HCT116 (cell line): ENCODE results near the gene LELP1. TPM values are rescaled to one million over a fixed set of nuclear protein-coding genes. Genes with fewer than 3 reads are reported as not detected.

Source experiments
- ATAC-seq: fragments of 200-7000 bp; cut with Tn5 transposase; 2 replicates; pipeline ENCODE4 v1.9.1; 2020; ENCODE audit warnings: mild to moderate bottlenecking, moderate library complexity
- Bru-seq: library from RNA; stranded (reverse); fragments of 400-500 nt; gene quantifications from one replicate; lab custom pipeline; 2021; lab: Mats Ljungman, UMichigan
- BruChase-seq, 2 experiments: library from RNA; stranded (reverse); fragments of 400-500 nt; gene quantifications; one replicate each; lab custom pipeline; 2021; lab: Mats Ljungman, UMichigan
- BruUV-seq: library from RNA; stranded (reverse); fragments of 400-500 nt; replicated peaks from 2 replicates; lab custom pipeline; 2021; lab: Mats Ljungman, UMichigan
- CTCF ChIA-PET: fragments of 300-600 bp; sonication (Branson Sonifier 250); formaldehyde crosslinking; loops from one replicate; lab custom pipeline; 2021; ENCODE audit warnings: antibody characterized with exemption; lab: Charles Lee
- POLR2A ChIA-PET: fragments of 300-600, 350-600 bp; sonication (Branson Sonifier 250); formaldehyde crosslinking; loops from one replicate; lab custom pipeline; 2021; ENCODE audit warnings: antibody characterized with exemption; lab: Charles Lee
- RAD21 ChIA-PET, 2 experiments: fragments of 300-600 bp; sonication (Branson Sonifier 250); formaldehyde crosslinking; loops; one replicate each; lab custom pipeline; 2023; ENCODE audit warnings: low total read pairs in 2 of 2; ENCODE audit not compliant: uncharacterized antibody in 2 of 2, unreplicated experiment in 2 of 2, low non-redundant PET in 1 of 2; lab: Charles Lee
- DNase-seq: peaks from one replicate; pipeline ENCODE4 v3.0.0-alpha.2; 2010; ENCODE audit warnings: low read depth, low spot score
- H2AFZ ChIP-seq: fragments of 200-600 bp; shearing (Covaris generic), sonication (generic); 2 replicates; pipeline ENCODE4 v1.6.1; 2017; ENCODE audit warnings: low read depth, mixed run types, mixed read lengths, antibody characterized with exemption, low read length; ENCODE audit not compliant: poor library complexity, severe bottlenecking
- H3K27ac ChIP-seq: 2 replicates; pipeline ENCODE4 v1.5.1; 2012; ENCODE audit warnings: low read depth, low read length
- H3K27me3 ChIP-seq: fragments of 200-600 bp; sonication (generic); 2 replicates; pipeline ENCODE4 v1.6.1; 2016; ENCODE audit warnings: mixed run types, low read length, mixed read lengths; ENCODE audit not compliant: insufficient read depth
- H3K36me3 ChIP-seq, 2 experiments: fragments of 200-500 bp in 1 of 2; fragments of 200-600 bp in 1 of 2; sonication (Bioruptor generic) in 1 of 2; sonication (generic) in 1 of 2; 2 replicates each; pipeline versions ENCODE4 v1.5.1 to v1.6.1; 2014 to 2016; ENCODE audit warnings: low read length in 2 of 2, inconsistent platforms in 1 of 2, mixed read lengths in 1 of 2, mixed run types in 1 of 2; ENCODE audit not compliant: insufficient read depth in 2 of 2, control insufficient read depth in 1 of 2
- H3K4me1 ChIP-seq, 2 experiments: fragments of 200-600 bp in 1 of 2; sonication (generic) in 1 of 2; 2 replicates each; pipeline versions ENCODE4 v1.5.1 to v1.6.1; 2012 to 2017; ENCODE audit warnings: low read length in 2 of 2, inconsistent platforms in 1 of 2, mild to moderate bottlenecking in 1 of 2, mixed read lengths in 1 of 2, mixed run types in 1 of 2, moderate library complexity in 1 of 2; ENCODE audit not compliant: insufficient read depth in 2 of 2, control insufficient read depth in 1 of 2
- H3K4me2 ChIP-seq: fragments of 200-600 bp; sonication (generic); 2 replicates; pipeline ENCODE4 v1.6.1; 2017; ENCODE audit warnings: mixed run types, low read length, mixed read lengths
- H3K4me3 ChIP-seq, 2 experiments: fragments of 200-600 bp in 1 of 2; sonication (generic) in 1 of 2; replicated peaks in 1 of 2; 2 replicates each; pipeline ENCODE4 v1.5.1; 2011 to 2016; ENCODE audit warnings: low read length in 2 of 2, control low read depth in 1 of 2, low read depth in 1 of 2, mild to moderate bottlenecking in 1 of 2, mixed read lengths in 1 of 2, mixed run types in 1 of 2
- H3K79me2 ChIP-seq: fragments of 200-600 bp; sonication (generic); 2 replicates; pipeline ENCODE4 v1.6.1; 2017; ENCODE audit warnings: mild to moderate bottlenecking, mixed run types, low read length, moderate library complexity, mixed read lengths; ENCODE audit not compliant: insufficient read depth
- H3K9ac ChIP-seq: fragments of 200-600 bp; sonication (generic); 2 replicates; pipeline ENCODE4 v1.6.1; 2016; ENCODE audit warnings: low read length, mixed read lengths
- H3K9me2 ChIP-seq: fragments of 200-600 bp; sonication (generic), shearing (Covaris generic); 2 replicates; pipeline ENCODE4 v1.6.1; 2017; ENCODE audit warnings: mixed run types, mild to moderate bottlenecking, moderate library complexity; ENCODE audit not compliant: insufficient read depth
- H3K9me3 ChIP-seq, 2 experiments: fragments of 200-500 bp in 1 of 2; fragments of 200-600 bp in 1 of 2; sonication (Bioruptor generic) in 1 of 2; sonication (generic) in 1 of 2; 2 replicates each; pipeline ENCODE4 v1.6.1; 2014 to 2017; ENCODE audit warnings: low read length in 2 of 2, mixed read lengths in 2 of 2, inconsistent platforms in 1 of 2, low read depth in 1 of 2, mild to moderate bottlenecking in 1 of 2, mixed run types in 1 of 2, moderate library complexity in 1 of 2; ENCODE audit not compliant: control insufficient read depth in 1 of 2, insufficient read depth in 1 of 2
- H4K20me1 ChIP-seq: fragments of 200-600 bp; sonication (generic), shearing (Covaris generic); 2 replicates; pipeline ENCODE4 v1.6.1; 2017; ENCODE audit warnings: mixed run types, mild to moderate bottlenecking, moderate library complexity; ENCODE audit not compliant: insufficient read depth
- EGR1 ChIP-seq: IDR thresholded peaks from 2 replicates; pipeline ENCODE4 v1.6.1; 2012; ENCODE audit warnings: low read depth
- EZH2phosphoT487 ChIP-seq: fragments of 200-600 bp; IDR thresholded peaks from 2 replicates; pipeline ENCODE4 v1.6.1; 2018; ENCODE audit warnings: antibody characterized with exemption, borderline replicate concordance
- JUND ChIP-seq: IDR thresholded peaks from 2 replicates; pipeline ENCODE4 v1.6.1; 2012
- POLR2AphosphoS5 ChIP-seq: IDR thresholded peaks from 2 replicates; pipeline ENCODE4 v1.6.1; 2011; ENCODE audit warnings: mild to moderate bottlenecking, low read depth, low read length, moderate library complexity
- SP1 ChIP-seq: IDR thresholded peaks from 2 replicates; pipeline ENCODE4 v1.6.1; 2012; ENCODE audit warnings: low read depth
- SRF ChIP-seq: IDR thresholded peaks from 2 replicates; pipeline ENCODE4 v1.6.1; 2012; ENCODE audit warnings: low read depth
- ZFX ChIP-seq: fragments of 450-650 bp; IDR thresholded peaks from 2 replicates; pipeline ENCODE4 v1.6.1; 2017
- intact Hi-C: fragments of 100-400 bp; cut with micrococcal nuclease; formaldehyde crosslinking; loops from 2 replicates; pipeline ENCODE4 v1.10.0; 2022
- long read RNA-seq: library from polyadenylated mRNA; unstranded; transcript quantifications from one replicate; pipeline ENCODE4 v2.0.0, GENCODE V29; 2021; ENCODE audit not compliant: unreplicated experiment
- polyA plus RNA-seq: library from polyadenylated mRNA; unstranded; fragments of >200 nt; gene quantifications from 2 replicates; pipeline ENCODE4 v1.2.1, GENCODE V29; 2012; ENCODE audit warnings: missing spikeins
- total RNA-seq: library from RNA; stranded (reverse); gene quantifications from one replicate; pipeline ENCODE4 v1.2.1, GENCODE V29; 2021; ENCODE audit not compliant: unreplicated experiment

LELP1 gene
- not detected for total RNA-seq
- not detected in 2 replicates for polyA plus RNA-seq
- Bru-seq, nascent RNA: not detected
- BruChase-seq, experiment 1, labeled RNA remaining after a 6-hour chase: not detected
- BruChase-seq, experiment 2, labeled RNA remaining after a 2-hour chase: not detected
- long read RNA-seq: 0 reads

DNA sequence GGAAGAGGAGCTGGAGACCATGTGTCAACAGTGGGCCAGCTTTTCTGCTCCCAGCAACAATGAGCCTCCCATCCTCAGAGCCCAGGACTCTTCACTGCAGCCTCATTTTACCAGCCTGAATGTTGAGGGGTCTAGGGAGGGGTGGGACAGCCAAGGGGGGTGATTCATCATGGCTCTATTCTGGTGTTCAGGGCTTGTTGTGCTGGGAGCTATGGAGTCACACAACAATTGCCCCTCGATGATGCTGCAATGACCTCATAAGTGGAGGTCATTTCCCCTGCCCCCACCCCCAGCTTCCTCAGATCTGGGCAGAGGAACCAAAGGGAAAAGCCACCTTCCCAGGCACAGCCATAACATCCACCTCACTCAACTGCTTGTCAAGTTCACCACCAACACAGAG, at the start of gene LELP1:
LELP1 (plus strand) TSS at position 301 of the 400 bp plus-strand sequence. CDS start 1,278 bp downstream, outside the sequence.
- CTCF ChIA-PET: no interaction called here
- no peak for DNase-seq
- no peak within 1 kb of the TSS for H3K27ac ChIP-seq
- TF ChIP-seq SP1 (no peak), POLR2AphosphoS5 (no peak)
- POLR2A ChIA-PET: no interaction called here
- H2AFZ ChIP-seq: no peak within 1 kb of the TSS
- H3K9me3 ChIP-seq: no peaks in the 10 kb centered on the region
- no peak within 1 kb of the TSS for H3K9ac ChIP-seq
- no peak within 1 kb of the TSS for H3K4me3 ChIP-seq
- no peaks in the 10 kb centered on the region for H3K9me2 ChIP-seq
- H3K36me3 ChIP-seq: no peaks in the 10 kb centered on the region
- no peaks in the 10 kb centered on the region for H3K79me2 ChIP-seq
- H3K4me1 ChIP-seq: no peaks in the 10 kb centered on the region
- H3K4me2 ChIP-seq: no peak within 1 kb of the TSS
- BruUV-seq: no TSS peak
- no peaks in the 10 kb centered on the region for H4K20me1 ChIP-seq
- peaks cover 77% of the 10 kb centered on the region for H3K27me3 ChIP-seq
- RAD21 ChIA-PET: no interaction called here
- no peak for ATAC-seq
- intact Hi-C loops: no loop called here

DNA sequence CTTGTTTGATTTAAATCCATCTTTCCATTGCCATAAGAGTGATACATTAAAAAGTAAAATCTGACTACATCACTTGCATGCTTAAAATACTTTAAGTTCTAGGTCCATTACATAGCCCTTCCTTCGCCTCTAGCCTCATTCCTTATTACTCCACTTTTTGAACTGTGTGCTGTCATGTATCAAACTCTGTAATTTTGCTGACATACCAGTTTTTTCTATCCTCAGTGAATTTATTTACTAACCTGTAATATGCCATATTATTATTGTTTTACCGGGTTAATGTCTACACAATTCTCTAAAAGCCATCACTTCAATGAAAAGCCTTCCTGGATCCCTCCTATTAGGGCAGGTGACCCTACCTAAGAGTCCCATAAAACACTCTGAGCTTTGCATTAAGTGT, 47.7 kb upstream of the LELP1 start:
- no peaks in the 10 kb centered on the region for H3K36me3 ChIP-seq
- H3K27me3 ChIP-seq: peaks cover 49% of the 10 kb centered on the region
- ChIA-PET RAD21 (no interaction called here), CTCF (no interaction called here), POLR2A (no interaction called here)
- H3K9me3 ChIP-seq: no peaks in the 10 kb centered on the region
- TF ChIP-seq ZFX: no peak
- TF ChIP-seq EZH2phosphoT487: no peak
- no peak for TF ChIP-seq JUND
- no peak for TF ChIP-seq SRF
- TF ChIP-seq EGR1: no peak
- BruUV-seq: no TSS peak
- H3K4me1 ChIP-seq: no peaks in the 10 kb centered on the region
- H3K79me2 ChIP-seq: no peaks in the 10 kb centered on the region
- no peak overlapping the region for H3K9ac ChIP-seq
- no peak overlapping the region for H2AFZ ChIP-seq
- H3K27ac ChIP-seq: no peak overlapping the region
- no peak overlapping the region for H3K4me3 ChIP-seq
- H3K9me2 ChIP-seq: no peaks in the 10 kb centered on the region
- H3K4me2 ChIP-seq: no peak overlapping the region
- H4K20me1 ChIP-seq: no peaks in the 10 kb centered on the region
- DNase-seq (no peak), ATAC-seq (no peak)
- intact Hi-C loops: no loop called here
